Measurements from ENCODE around the gene RIMKLA. TPM values are rescaled to one million over a fixed set of nuclear protein-coding genes. Genes with fewer than 3 reads are reported as not detected.

The RIMKLA gene
- total and polyA plus RNA-seq, 2 of the 13 experiments (the other 11 are each of a cell fraction or from before 2014, with no cell fraction given): 2.5 to 3.8 TPM

- TF ChIP-seq SRF (IDR thresholded peaks at IDR 0.05; ENCODE audit: low read depth, low read length): no peak
- no peak for TF ChIP-seq ZSCAN29 (CRISPR knock-in tag; conservative IDR thresholded peaks at IDR 0.05)
- TF ChIP-seq ZNF678 (CRISPR knock-in tag; IDR thresholded peaks at IDR 0.05): no peak
- TF ChIP-seq ETS1 (CRISPR knock-in tag; IDR thresholded peaks at IDR 0.05): no peak
- no peak for TF ChIP-seq ZIK1 (CRISPR knock-in tag; IDR thresholded peaks at IDR 0.05; ENCODE audit: borderline replicate concordance, low read depth)
- no peak for TF ChIP-seq RCOR2 (CRISPR knock-in tag; IDR thresholded peaks at IDR 0.05)
- TF ChIP-seq MXI1 (IDR thresholded peaks at IDR 0.05; ENCODE audit: borderline replicate concordance, low read depth, low read length): peak; percentile 97
- no peak for TF ChIP-seq FOXO4 (CRISPR knock-in tag; conservative IDR thresholded peaks at IDR 0.05)
- peak; percentile 83 for TF ChIP-seq AGO2 (optimal IDR thresholded peaks at IDR 0.05; ENCODE audit: low read depth, low read length)
- TF ChIP-seq ARID3A (IDR thresholded peaks at IDR 0.05; ENCODE audit: low read depth, low read length): peak; percentile 27; the same call in 1 of the 2 replicates
- no peak for TF ChIP-seq NR0B2 (CRISPR knock-in tag; IDR thresholded peaks at IDR 0.05)
- TF ChIP-seq HMGXB4 (CRISPR knock-in tag; IDR thresholded peaks at IDR 0.05; ENCODE audit: borderline replicate concordance in 1 of 2, low read depth in 1 of 2): no peak
- TF ChIP-seq ZNF564 (CRISPR knock-in tag; IDR thresholded peaks at IDR 0.05): no peak
- peak; percentile 79 for TF ChIP-seq YEATS2 (CRISPR knock-in tag; IDR thresholded peaks at IDR 0.05; ENCODE audit: borderline replicate concordance)
- no peak for TF ChIP-seq ZNF468 (CRISPR knock-in tag; IDR thresholded peaks at IDR 0.05)
- TF ChIP-seq ZFP82 (CRISPR knock-in tag; IDR thresholded peaks at IDR 0.05; ENCODE audit: borderline replicate concordance): no peak
- peak; percentile 56; the same call in 1 of the 2 replicates for TF ChIP-seq KDM5A (IDR thresholded peaks at IDR 0.05; ENCODE audit: borderline replicate concordance, low read length)
These were observed 82.5 kb downstream of the RIMKLA start, which contains the start of gene CCDC30 (continued) for GRCh38 chr1:42462828-42463763.

Measured in HepG2 (cell line).